Duodenal mucosa (tissue), 2 donors: ENCODE measurements around the gene NEK11.
"Not testable (repeated sequence)": the region's sequence is repeated elsewhere in the genome, so short reads cannot be mapped to it uniquely, and the experiment has no call there.

Source experiments
- H3K27ac ChIP-seq: one replicate; pipeline ENCODE4 v1.7.0; 2013; ENCODE audit warnings: low read depth, low read length
- H3K27me3 ChIP-seq, 2 donors: one replicate each; pipeline ENCODE4 v1.7.0; 2013; ENCODE audit warnings: low read length in 2 of 2, control low read depth in 1 of 2; ENCODE audit not compliant: insufficient read depth in 2 of 2, control insufficient read depth in 1 of 2
- H3K36me3 ChIP-seq, 2 donors: one replicate each; pipeline ENCODE4 v1.7.0; 2013; ENCODE audit warnings: low read length in 2 of 2, control low read depth in 1 of 2; ENCODE audit not compliant: insufficient read depth in 2 of 2, control insufficient read depth in 1 of 2
- H3K4me1 ChIP-seq, 2 donors: one replicate each; pipeline ENCODE4 v1.7.0; 2013; ENCODE audit warnings: low read length in 2 of 2, control low read depth in 1 of 2; ENCODE audit not compliant: insufficient read depth in 2 of 2, control insufficient read depth in 1 of 2
- H3K4me3 ChIP-seq, 2 donors: one replicate each; pipeline ENCODE4 v1.7.0; 2013; ENCODE audit warnings: low read length in 2 of 2, low read depth in 1 of 2
- H3K9ac ChIP-seq, 2 donors: one replicate each; pipeline ENCODE4 v1.7.0; 2013; ENCODE audit warnings: low read length in 2 of 2, low read depth in 1 of 2
- H3K9me3 ChIP-seq, 2 donors: one replicate each; pipeline ENCODE4 v1.7.0; 2013; ENCODE audit warnings: low read length in 2 of 2, control low read depth in 1 of 2; ENCODE audit not compliant: control insufficient read depth in 1 of 2

The NEK11 gene

GRCh38 chr3:131361464-131362421 lies 335.1 kb downstream of the NEK11 start:
- Histone ChIP-seq H3K9me3 (no peaks in the 10 kb centered on the region), H3K27ac (peak overlapping the region; percentile 72), H3K4me3 (peak overlapping the region; percentile 77 to 86), H3K4me1 (peaks cover 14 to 21% of the 10 kb centered on the region in 2 donors), H3K27me3 (no peaks in the 10 kb centered on the region), H3K9ac (peak overlapping the region; percentile 76 to 83), H3K36me3 (no peaks in the 10 kb centered on the region)

- Histone ChIP-seq H3K27me3 (no peaks in the 10 kb centered on the region), H3K27ac (no peak overlapping the region)
Observed at GRCh38 chr3:131363275-131363674, 336.6 kb downstream of the NEK11 start.

GRCh38 chr3:131370935-131371687 lies 344.4 kb downstream of the NEK11 start:
- Histone ChIP-seq H3K4me1 (peaks cover 11 to 21% of the 10 kb centered on the region in 2 donors), H3K9ac (peak overlapping the region in 1 of 2 donors; percentile 37), H3K9me3 (no peaks in the 10 kb centered on the region), H3K27me3 (no peaks in the 10 kb centered on the region), H3K4me3 (no peak overlapping the region), H3K36me3 (peaks cover 10 to 20% of the 10 kb centered on the region in 2 donors), H3K27ac (no peak overlapping the region)

More at GRCh38 chr3:131363275-131363674, 336.6 kb downstream of the NEK11 start:
- no peaks in the 10 kb centered on the region for H3K9me3 ChIP-seq
- H3K4me1 ChIP-seq: peaks cover 14 to 21% of the 10 kb centered on the region in 2 donors
- H3K9ac ChIP-seq: peak overlapping the region in 1 of 2 donors; percentile 76
- H3K4me3 ChIP-seq: peak overlapping the region; percentile 77 to 86
- no peaks in the 10 kb centered on the region for H3K36me3 ChIP-seq

- Histone ChIP-seq H3K4me1 (peaks cover 11 to 21% of the 10 kb centered on the region in 2 donors), H3K9me3 (no peaks in the 10 kb centered on the region), H3K4me3 (no peak overlapping the region), H3K27me3 (no peaks in the 10 kb centered on the region), H3K9ac (peak overlapping the region in 1 of 2 donors; percentile 37), H3K27ac (no peak overlapping the region), H3K36me3 (peaks cover 14 to 24% of the 10 kb centered on the region in 2 donors)
Observed at GRCh38 chr3:131371688-131372066, 345.0 kb downstream of the NEK11 start.

GRCh38 chr3:131374741-131375140 lies 348.1 kb downstream of the NEK11 start:
- no peak overlapping the region for H3K9ac ChIP-seq
- H3K9me3 ChIP-seq: no peaks in the 10 kb centered on the region
- H3K4me3 ChIP-seq: no peak overlapping the region
- no peak overlapping the region for H3K27ac ChIP-seq
- peaks cover 11 to 25% of the 10 kb centered on the region in 2 donors for H3K4me1 ChIP-seq
- H3K27me3 ChIP-seq: no peaks in the 10 kb centered on the region
- peaks cover 14 to 24% of the 10 kb centered on the region in 2 donors for H3K36me3 ChIP-seq

- Histone ChIP-seq H3K27ac (peak overlapping the region; percentile 91), H3K36me3 (peaks cover 17 to 21% of the 10 kb centered on the region in 2 donors), H3K4me1 (peaks cover 10 to 37% of the 10 kb centered on the region in 2 donors), H3K9ac (peak overlapping the region; percentile 81 to 89), H3K4me3 (peak overlapping the region; percentile 86 to 93)
- H3K27me3 ChIP-seq, H3K9me3 ChIP-seq: not testable (repeated sequence)
Observed at GRCh38 chr3:131380821-131381444, 354.3 kb downstream of the NEK11 start.

GRCh38 chr3:131381445-131382291 lies 355.0 kb downstream of the NEK11 start, which contains the start of gene NUDT16:
Gene NUDT16, plus strand, starts transcription at chr3:131381774. Its CDS starts 31 bp downstream, at chr3:131381805.
- Histone ChIP-seq H3K27ac (peak within 1 kb of the TSS; percentile 91), H3K27me3 (no peaks in the 10 kb centered on the region), H3K4me3 (peak within 1 kb of the TSS; percentile 86 to 93), H3K9ac (peak within 1 kb of the TSS; percentile 89 to 95), H3K36me3 (peaks cover 11 to 15% of the 10 kb centered on the region in 2 donors), H3K9me3 (no peaks in the 10 kb centered on the region), H3K4me1 (peaks cover 17 to 45% of the 10 kb centered on the region in 2 donors)

GRCh38 chr3:131386429-131387165 lies 359.9 kb downstream of the NEK11 start:
- H3K27ac ChIP-seq: no peak overlapping the region
- H3K27me3 ChIP-seq: no peaks in the 10 kb centered on the region
- H3K4me1 ChIP-seq: peaks cover 27 to 55% of the 10 kb centered on the region in 2 donors
- H3K9ac ChIP-seq: no peak overlapping the region
- peaks cover 0 to under 1% of the 10 kb centered on the region in 2 donors for H3K9me3 ChIP-seq
- peak overlapping the region; percentile 17 to 30 for H3K4me3 ChIP-seq
- H3K36me3 ChIP-seq: peaks cover 11 to 15% of the 10 kb centered on the region in 2 donors
